Choroid plexus epithelial cell (primary cell): Measurements from ENCODE around the gene BARHL2.
A peak's percentile ranks its signal among the peaks of the same experiment; 100 is the strongest.

Experiments used
- DNase-seq: peaks from one replicate; pipeline ENCODE4 v3.0.0-alpha.2; 2010; ENCODE audit warnings: low read depth
- H3K4me3 ChIP-seq: 2 replicates; pipeline ENCODE4 v1.5.1; 2011; ENCODE audit warnings: low read depth, mild to moderate bottlenecking, control low read depth, low read length, moderate library complexity
- CTCF ChIP-seq: conservative IDR thresholded peaks from 2 replicates; pipeline ENCODE4 v1.5.1; 2011; ENCODE audit warnings: low read depth, mild to moderate bottlenecking, control low read depth, inconsistent platforms, low read length, moderate library complexity

BARHL2 gene

GRCh38 chr1:90716552-90717355, at the start of gene BARHL2:
BARHL2 (minus strand) TSS chr1:90717302; CDS start chr1:90717195, 107 bp downstream.
- DNase-seq: no peak
- no peak for TF ChIP-seq CTCF
- peak within 1 kb of the TSS; percentile 27 for H3K4me3 ChIP-seq

DNA sequence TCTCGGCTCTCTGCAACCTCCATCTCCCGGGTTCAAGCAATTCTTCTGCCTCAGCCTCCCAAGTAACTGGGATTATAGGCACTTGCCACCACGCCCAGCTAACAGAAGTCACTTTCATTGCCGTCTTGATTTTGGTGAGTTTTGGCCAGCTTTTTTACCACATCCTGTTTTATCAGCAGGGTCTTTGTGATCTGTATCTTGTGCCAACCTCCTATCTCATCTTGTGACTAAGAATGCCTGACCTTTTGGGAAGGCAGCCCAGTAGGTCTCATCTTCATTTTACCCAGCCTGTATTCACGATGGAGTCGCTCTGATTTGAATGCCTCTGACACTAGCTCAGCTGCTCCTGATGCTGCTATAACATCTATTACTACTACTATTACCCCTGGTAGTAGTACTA, 46.8 kb upstream of the BARHL2 start:
- no peak overlapping the region for H3K4me3 ChIP-seq
- DNase-seq: no peak
- TF ChIP-seq CTCF: no peak

DNA sequence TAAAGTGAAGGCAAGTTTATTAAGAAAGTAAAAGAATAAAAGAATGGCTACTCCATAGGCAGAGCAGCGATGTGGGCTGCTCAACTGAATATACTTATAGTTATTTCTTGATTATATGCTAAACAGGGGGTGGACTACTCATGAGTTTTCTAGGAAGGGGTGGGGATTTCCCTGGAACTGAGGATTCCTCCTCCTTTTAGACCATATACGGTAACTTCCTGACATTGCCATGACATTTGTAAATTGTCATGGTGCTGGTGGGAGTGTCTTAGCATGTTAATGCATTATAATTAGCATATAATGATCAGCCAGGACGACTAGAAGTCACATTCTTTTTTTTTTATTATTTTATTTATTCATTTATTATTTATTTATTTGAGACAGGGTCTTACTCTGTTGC, 46.4 kb upstream of the BARHL2 start:
- TF ChIP-seq CTCF: no peak
- H3K4me3 ChIP-seq: no peak overlapping the region
- no peak for DNase-seq

DNA sequence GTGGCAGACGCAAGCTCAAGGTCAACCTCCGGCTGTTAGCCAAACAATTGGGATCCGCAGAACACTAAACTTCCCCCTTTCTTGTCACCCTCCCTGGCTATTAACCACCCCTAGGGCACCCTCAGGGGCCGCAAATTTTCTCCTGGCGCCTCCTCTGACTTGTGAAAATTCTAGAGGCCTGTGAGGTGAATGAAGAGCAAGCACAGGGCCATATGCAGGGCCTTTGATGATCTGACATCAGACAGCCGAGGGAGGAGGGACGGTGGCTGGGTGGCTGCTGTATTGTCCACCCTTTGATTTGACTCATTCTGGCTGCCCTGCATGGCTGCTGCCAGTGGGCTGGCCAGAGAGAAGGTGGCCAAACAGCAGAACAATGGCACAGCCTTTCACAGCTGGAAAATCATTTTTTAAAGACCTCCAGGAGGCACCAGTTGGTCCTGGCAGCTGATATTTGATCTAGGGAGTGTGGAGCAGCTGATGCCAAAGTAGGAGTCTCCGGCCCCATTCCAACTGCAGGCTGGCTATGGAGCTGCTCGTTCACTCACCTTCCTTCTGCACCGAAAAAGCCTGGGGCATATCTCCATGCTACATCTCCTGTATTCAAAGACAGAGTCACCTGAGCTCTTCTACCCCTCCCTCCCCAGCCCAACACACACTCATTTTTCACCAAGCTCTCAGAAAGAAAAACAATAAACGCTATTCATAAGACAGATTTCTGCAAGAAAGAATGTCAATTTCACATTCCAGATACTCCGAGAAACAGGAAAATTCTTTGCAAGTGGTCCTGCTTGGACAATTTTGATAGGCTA, 44.9 kb upstream of the BARHL2 start:
- H3K4me3 ChIP-seq: no peak overlapping the region
- no peak for TF ChIP-seq CTCF
- DNase-seq: no peak

GRCh38 chr1:90761156-90761555, 44.1 kb upstream of the BARHL2 start:
- no peak for DNase-seq
- TF ChIP-seq CTCF: no peak
- no peak overlapping the region for H3K4me3 ChIP-seq

DNA sequence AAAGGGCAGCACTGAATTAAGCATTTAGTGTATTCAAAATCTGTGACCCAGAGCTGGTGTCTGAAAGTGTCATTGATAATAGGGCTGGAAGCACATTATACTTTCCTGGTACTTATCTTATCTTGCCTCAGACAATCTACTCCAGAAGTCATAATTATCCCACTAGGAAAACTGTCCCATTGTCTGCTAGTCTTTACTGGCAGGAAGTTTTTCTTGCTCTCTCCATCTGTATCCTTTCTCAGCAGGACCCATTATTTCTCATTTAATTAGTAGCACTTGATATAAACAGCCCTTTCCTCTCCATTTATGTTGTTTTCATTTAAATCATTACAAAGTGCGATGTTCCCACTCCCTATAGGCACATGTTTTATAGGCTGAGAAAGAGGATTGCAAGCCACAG, 36.5 kb upstream of the BARHL2 start:
- no peak overlapping the region for H3K4me3 ChIP-seq
- TF ChIP-seq CTCF: no peak
- DNase-seq: no peak
